ENCODE measurements around the gene MYD88. TPM values are rescaled to one million over a fixed set of nuclear protein-coding genes. Genes with fewer than 3 reads are reported as not detected.

Gene MYD88
- total RNA-seq, 1 donor from 2014 or later: 51.0 TPM

DNA sequence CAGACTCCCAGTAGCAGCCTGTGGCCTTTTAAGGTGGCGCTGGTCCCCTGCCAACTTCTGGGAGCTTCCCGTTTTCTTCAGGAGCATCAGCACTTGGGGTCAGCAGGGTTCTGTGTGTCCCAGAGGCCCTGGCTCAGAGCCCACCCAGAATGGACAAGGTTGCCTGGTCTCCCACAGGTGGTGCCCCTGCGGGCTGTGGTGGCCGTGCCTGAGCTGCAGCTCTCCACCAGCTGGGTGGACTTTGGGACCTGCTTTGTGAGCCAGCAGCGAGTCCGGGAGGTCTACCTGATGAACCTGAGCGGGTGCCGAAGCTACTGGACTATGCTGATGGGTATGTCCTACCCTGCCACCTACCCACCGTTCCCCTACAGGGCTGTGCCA is 17.0 kb upstream of the MYD88 start:
- H3K36me3 Mint-ChIP-seq (ENCODE audit: low read depth, unreplicated experiment): peaks cover 28% of the 10 kb centered on the region
- no peaks in the 10 kb centered on the region for H3K9me3 Mint-ChIP-seq (ENCODE audit: unreplicated experiment)
- H3K4me3 Mint-ChIP-seq (ENCODE audit: unreplicated experiment): no peak overlapping the region
- H3K4me1 Mint-ChIP-seq (ENCODE audit: unreplicated experiment): no peaks in the 10 kb centered on the region
- H3K27ac Mint-ChIP-seq (ENCODE audit: unreplicated experiment): no peak overlapping the region
- TF ChIP-seq, protein P1, sequence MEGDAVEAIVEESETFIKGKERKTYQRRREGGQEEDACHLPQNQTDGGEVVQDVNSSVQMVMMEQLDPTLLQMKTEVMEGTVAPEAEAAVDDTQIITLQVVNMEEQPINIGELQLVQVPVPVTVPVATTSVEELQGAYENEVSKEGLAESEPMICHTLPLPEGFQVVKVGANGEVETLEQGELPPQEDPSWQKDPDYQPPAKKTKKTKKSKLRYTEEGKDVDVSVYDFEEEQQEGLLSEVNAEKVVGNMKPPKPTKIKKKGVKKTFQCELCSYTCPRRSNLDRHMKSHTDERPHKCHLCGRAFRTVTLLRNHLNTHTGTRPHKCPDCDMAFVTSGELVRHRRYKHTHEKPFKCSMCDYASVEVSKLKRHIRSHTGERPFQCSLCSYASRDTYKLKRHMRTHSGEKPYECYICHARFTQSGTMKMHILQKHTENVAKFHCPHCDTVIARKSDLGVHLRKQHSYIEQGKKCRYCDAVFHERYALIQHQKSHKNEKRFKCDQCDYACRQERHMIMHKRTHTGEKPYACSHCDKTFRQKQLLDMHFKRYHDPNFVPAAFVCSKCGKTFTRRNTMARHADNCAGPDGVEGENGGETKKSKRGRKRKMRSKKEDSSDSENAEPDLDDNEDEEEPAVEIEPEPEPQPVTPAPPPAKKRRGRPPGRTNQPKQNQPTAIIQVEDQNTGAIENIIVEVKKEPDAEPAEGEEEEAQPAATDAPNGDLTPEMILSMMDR (IDR thresholded peaks at IDR 0.05; ENCODE audit: unreplicated experiment): no peak
- peaks cover 4% of the 10 kb centered on the region for H3K27me3 Mint-ChIP-seq (ENCODE audit: unreplicated experiment)
- no peak for DNase-seq (ENCODE audit: low spot score)

DNA sequence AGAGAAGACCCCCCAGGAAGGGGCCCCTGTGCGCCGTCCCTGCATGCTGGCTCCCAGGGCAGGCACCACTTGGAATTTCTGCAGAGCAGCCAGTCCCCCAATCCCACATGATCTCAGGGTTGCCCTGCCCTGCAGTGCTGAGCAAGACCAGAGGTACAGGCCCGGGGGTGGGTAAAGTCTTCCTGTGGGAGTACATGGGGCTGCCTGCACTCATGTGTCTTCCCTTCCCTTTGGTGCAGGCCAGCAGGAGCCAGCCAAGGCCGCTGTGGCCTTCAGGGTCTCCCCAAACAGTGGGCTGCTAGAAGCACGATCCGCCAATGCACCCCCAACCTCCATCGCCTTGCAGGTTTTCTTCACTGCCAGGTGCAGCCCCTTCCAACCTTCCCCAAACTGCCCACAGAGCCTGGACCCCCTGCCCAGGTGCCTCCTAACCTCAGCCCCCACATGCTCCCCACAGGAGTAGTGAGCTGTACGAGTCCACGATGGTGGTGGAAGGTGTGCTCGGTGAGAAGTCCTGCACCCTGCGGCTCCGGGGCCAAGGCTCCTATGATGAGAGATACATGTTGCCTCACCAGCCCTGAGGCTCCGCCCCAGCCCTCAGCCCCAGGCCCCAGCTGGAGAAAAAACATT is 16.5 kb upstream of the MYD88 start:
- Mint-ChIP-seq H3K36me3 (ENCODE audit: low read depth, unreplicated experiment) (peaks cover 32% of the 10 kb centered on the region), H3K27me3 (ENCODE audit: unreplicated experiment) (peaks cover 4% of the 10 kb centered on the region), H3K4me1 (ENCODE audit: unreplicated experiment) (no peaks in the 10 kb centered on the region), H3K4me3 (ENCODE audit: unreplicated experiment) (no peak overlapping the region), H3K9me3 (ENCODE audit: unreplicated experiment) (no peaks in the 10 kb centered on the region), H3K27ac (ENCODE audit: unreplicated experiment) (no peak overlapping the region)
- TF ChIP-seq, protein P1 (IDR thresholded peaks at IDR 0.05; ENCODE audit: unreplicated experiment): no peak
- no peak for DNase-seq (ENCODE audit: low spot score)

DNA sequence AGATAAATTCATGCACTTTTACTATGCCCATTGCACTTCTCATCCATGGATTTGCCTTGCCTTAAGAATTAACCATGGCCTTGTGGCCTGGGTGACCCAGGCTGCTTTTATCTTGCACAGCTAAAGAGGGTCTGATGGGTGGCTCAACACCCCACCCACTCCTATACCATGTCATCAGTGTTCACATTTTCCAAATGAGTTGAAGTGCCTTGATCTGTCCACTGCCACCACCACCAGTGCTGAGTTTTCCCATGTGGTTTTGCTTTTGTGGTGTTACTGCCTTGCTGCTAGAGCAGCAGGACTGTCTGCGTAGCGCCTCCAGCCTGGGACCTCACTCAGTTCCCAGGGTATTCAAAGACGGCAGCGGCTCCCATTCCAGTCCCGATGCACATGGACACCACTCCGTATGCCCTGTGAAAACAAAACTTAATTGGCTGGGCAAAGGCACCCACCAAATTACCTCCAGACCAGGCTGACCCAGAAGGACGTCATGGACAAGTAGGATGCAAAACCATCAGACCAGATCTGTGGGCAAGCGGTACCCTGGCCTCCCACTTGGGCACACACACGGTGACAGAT is 15.7 kb upstream of the MYD88 start:
- peaks cover 36% of the 10 kb centered on the region for H3K36me3 Mint-ChIP-seq (ENCODE audit: low read depth, unreplicated experiment)
- H3K27ac Mint-ChIP-seq (ENCODE audit: unreplicated experiment): no peak overlapping the region
- H3K4me1 Mint-ChIP-seq (ENCODE audit: unreplicated experiment): no peaks in the 10 kb centered on the region
- H3K9me3 Mint-ChIP-seq (ENCODE audit: unreplicated experiment): no peaks in the 10 kb centered on the region
- peaks cover 4% of the 10 kb centered on the region for H3K27me3 Mint-ChIP-seq (ENCODE audit: unreplicated experiment)
- no peak for DNase-seq (ENCODE audit: low spot score)
- TF ChIP-seq, protein P1 (IDR thresholded peaks at IDR 0.05; ENCODE audit: unreplicated experiment): no peak
- H3K4me3 Mint-ChIP-seq (ENCODE audit: unreplicated experiment): no peak overlapping the region

DNA sequence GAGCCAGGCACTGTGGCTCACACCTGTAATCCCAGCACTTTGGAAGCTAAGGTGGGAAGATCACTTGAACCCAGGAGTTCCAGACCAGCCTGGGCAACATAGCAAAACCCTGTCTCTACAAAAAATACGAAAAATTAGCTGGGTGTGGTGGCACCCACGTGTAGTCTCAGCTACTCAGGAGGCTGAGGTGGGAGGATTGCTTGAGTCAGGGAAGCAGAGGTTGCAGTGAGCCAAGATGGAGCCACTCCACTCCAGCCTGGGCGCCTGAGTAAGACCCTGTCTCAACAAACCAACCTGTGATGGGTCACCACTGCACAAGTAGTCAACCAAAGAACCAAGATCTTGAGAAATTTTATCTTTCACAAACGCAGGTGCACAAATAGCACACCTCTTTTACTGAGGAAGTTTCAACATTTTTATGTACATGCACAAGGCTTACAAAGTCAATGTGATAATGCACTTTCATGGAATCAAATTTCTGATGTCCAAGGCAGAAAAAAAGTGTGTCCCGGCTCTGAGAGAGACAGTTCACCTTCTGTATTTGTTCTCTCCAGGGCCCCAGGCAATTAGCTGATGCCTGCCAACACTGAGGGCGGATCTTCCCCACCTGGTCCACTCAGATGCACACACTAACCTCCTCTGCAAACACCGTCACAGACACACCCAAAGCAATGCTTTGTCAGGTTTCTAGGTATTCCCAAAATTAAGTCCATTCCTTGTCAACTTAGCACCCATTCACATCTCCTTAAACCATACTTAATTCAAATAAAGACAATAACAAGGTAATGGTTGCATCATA is 13.9 kb upstream of the MYD88 start:
- peaks cover 40% of the 10 kb centered on the region for H3K36me3 Mint-ChIP-seq (ENCODE audit: low read depth, unreplicated experiment)
- no peak overlapping the region for H3K27ac Mint-ChIP-seq (ENCODE audit: unreplicated experiment)
- H3K9me3 Mint-ChIP-seq (ENCODE audit: unreplicated experiment): no peaks in the 10 kb centered on the region
- no peaks in the 10 kb centered on the region for H3K4me1 Mint-ChIP-seq (ENCODE audit: unreplicated experiment)
- TF ChIP-seq, protein P1 (IDR thresholded peaks at IDR 0.05; ENCODE audit: unreplicated experiment): no peak
- H3K27me3 Mint-ChIP-seq (ENCODE audit: unreplicated experiment): peaks cover 4% of the 10 kb centered on the region
- DNase-seq (ENCODE audit: low spot score): no peak
- H3K4me3 Mint-ChIP-seq (ENCODE audit: unreplicated experiment): no peak overlapping the region

Measured in endothelial cell (in vitro differentiated cells).